ENCODE data around the gene CMTM4. TPM values are rescaled to one million over a fixed set of nuclear protein-coding genes. Genes with fewer than 3 reads are reported as not detected.

Gene CMTM4
- total RNA-seq, 1 donor from 2014 or later = 20.1 TPM

GRCh38 chr16:66661210-66661560, 35.4 kb downstream of the CMTM4 start:
- DNase-seq (ENCODE audit: low spot score in 2 of 2) = no peak

GRCh38 chr16:66660422-66661209, 35.9 kb downstream of the CMTM4 start:
- Histone ChIP-seq H3K9me3 (no peaks in the 10 kb centered on the region), H3K4me1 (peaks cover 0 to 3% of the 10 kb centered on the region in 2 donors), H3K36me3 (no peaks in the 10 kb centered on the region), H3K27me3 (no peaks in the 10 kb centered on the region), H3K4me3 (no peak overlapping the region), H3K27ac (peak overlapping the region; percentile 38 to 57)
- intact Hi-C loops (cut with DNase I) = loop anchor here (5.0 kb wide), 1 partner anchor 92 kb away; the partner anchor contains the start of gene DYNC1LI2
- peak in 1 of 2 donors; percentile 68 for DNase-seq (ENCODE audit: low spot score in 2 of 2)
- peak in 2 of 3 experiments; percentile 6 to 23 for TF ChIP-seq CTCF (IDR thresholded peaks at IDR 0.05)

More at GRCh38 chr16:66661210-66661560, 35.4 kb downstream of the CMTM4 start:
- intact Hi-C loops (cut with DNase I) = loop anchor here (5.0 kb wide), 1 partner anchor 91 kb away; the partner anchor contains the start of gene DYNC1LI2
- no peak overlapping the region for H3K4me3 ChIP-seq
- peaks cover 0 to 3% of the 10 kb centered on the region in 2 donors for H3K4me1 ChIP-seq
- no peak for TF ChIP-seq CTCF (IDR thresholded peaks at IDR 0.05)
- peak overlapping the region; percentile 38 to 57 for H3K27ac ChIP-seq
- no peaks in the 10 kb centered on the region for H3K27me3 ChIP-seq
- no peaks in the 10 kb centered on the region for H3K36me3 ChIP-seq
- no peaks in the 10 kb centered on the region for H3K9me3 ChIP-seq

- Histone ChIP-seq H3K27me3 (no peaks in the 10 kb centered on the region), H3K4me1 (peaks cover 0 to 3% of the 10 kb centered on the region in 2 donors), H3K4me3 (no peak overlapping the region), H3K36me3 (no peaks in the 10 kb centered on the region), H3K9me3 (no peaks in the 10 kb centered on the region), H3K27ac (no peak overlapping the region)
- TF ChIP-seq CTCF (IDR thresholded peaks at IDR 0.05) = no peak
- DNase-seq (ENCODE audit: low spot score in 2 of 2) = no peak
- intact Hi-C loops (cut with DNase I) = no loop called here
Measured at GRCh38 chr16:66658860-66659190, 37.7 kb downstream of the CMTM4 start.

GRCh38 chr16:66658143-66658859, 38.2 kb downstream of the CMTM4 start:
- Histone ChIP-seq H3K4me1 (peaks cover 0 to 3% of the 10 kb centered on the region in 2 donors), H3K4me3 (no peak overlapping the region), H3K27me3 (no peaks in the 10 kb centered on the region), H3K36me3 (no peaks in the 10 kb centered on the region), H3K27ac (no peak overlapping the region), H3K9me3 (no peaks in the 10 kb centered on the region)
- TF ChIP-seq CTCF (IDR thresholded peaks at IDR 0.05) = no peak
- intact Hi-C loops (cut with DNase I) = no loop called here
- DNase-seq (ENCODE audit: low spot score in 2 of 2) = no peak

GRCh38 chr16:66656547-66656946, 40.0 kb downstream of the CMTM4 start:
- intact Hi-C loops (cut with DNase I) = no loop called here
- TF ChIP-seq CTCF (IDR thresholded peaks at IDR 0.05) = no peak
- Histone ChIP-seq H3K27me3 (no peaks in the 10 kb centered on the region), H3K27ac (no peak overlapping the region), H3K4me3 (no peak overlapping the region), H3K4me1 (peaks cover 0 to 3% of the 10 kb centered on the region in 2 donors), H3K36me3 (no peaks in the 10 kb centered on the region), H3K9me3 (no peaks in the 10 kb centered on the region)
- no peak for DNase-seq (ENCODE audit: low spot score in 2 of 2)
